UCSD-AML1 (cell line): Measurements from ENCODE around the gene LAMP5.

Experiments
- DNase-seq: peaks from one replicate; lab custom pipeline; 2025; ENCODE audit not compliant: unreplicated experiment; lab: John Stamatoyannopoulos, UW

The LAMP5 gene, protein sequence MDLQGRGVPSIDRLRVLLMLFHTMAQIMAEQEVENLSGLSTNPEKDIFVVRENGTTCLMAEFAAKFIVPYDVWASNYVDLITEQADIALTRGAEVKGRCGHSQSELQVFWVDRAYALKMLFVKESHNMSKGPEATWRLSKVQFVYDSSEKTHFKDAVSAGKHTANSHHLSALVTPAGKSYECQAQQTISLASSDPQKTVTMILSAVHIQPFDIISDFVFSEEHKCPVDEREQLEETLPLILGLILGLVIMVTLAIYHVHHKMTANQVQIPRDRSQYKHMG

GRCh38 chr20:9514461-9515213 lies at the start of gene LAMP5:
LAMP5 (plus strand) TSS chr20:9514590; CDS start chr20:9514853, 263 bp downstream.
- no peak for DNase-seq

DNA sequence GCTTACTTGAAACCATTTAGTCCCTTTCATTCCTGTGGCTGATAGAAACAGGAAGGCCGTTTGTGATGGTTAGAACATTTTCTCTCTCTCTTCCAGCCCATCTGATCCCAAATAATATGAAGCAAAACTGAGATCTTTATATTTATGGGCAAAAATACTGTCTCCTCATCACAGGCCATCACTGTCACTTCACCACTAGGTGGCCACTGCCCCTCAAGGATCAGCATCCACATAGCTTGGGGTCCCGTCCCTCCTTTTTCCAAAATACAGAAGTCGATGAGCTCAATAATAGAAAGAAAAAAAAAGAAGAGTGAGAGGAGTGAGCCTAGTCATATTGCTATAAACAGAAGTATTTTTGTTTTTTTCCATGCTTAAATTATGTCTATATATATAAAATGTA lies 46.4 kb upstream of the LAMP5 start:
- no peak for DNase-seq

DNA sequence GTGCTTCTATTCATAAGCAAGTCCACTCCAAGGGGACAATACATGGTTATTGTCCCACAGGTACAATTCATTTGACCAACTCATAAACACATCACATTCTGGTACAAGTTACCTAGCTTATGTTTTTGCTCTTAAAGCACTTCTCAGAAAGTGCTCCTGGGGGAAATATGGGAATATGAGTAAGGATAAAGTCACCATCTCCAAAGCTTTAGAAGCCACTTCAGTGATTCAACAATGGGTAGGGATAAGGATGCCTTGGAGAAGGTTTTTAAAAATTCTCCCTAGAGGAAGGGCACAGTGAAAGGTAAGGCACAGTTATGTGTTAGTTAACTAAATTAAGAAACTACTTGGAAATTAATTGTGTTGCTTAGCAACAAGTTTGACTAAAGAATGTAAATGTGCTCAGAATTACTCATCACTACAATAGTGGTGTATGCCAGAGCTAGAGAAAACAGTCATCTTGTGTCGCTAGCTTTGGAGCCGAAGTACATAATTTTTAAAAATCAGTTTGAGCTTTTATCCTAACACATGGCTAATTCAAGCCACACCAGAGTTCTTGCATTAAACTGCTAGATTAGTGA lies 39.5 kb upstream of the LAMP5 start:
- DNase-seq: no peak

DNA sequence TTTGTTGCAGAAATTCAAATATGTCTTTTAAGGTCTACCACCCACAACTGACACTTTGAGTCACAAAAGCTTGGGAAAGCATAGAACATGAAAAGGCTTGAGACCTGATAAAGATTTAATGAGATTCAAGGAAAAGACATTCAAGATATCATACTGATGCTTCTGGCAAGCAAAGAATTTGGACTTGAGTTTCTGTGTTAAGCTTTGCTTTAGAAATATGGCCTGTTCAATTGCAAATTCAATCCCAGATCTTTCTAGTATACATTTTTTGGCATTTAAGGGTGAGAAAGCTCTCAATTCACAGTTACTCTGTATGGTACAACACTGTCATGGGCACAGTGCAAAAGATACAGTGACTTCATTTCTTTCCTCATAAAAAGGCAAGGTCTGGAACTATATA lies 38.9 kb upstream of the LAMP5 start:
- no peak for DNase-seq

DNA sequence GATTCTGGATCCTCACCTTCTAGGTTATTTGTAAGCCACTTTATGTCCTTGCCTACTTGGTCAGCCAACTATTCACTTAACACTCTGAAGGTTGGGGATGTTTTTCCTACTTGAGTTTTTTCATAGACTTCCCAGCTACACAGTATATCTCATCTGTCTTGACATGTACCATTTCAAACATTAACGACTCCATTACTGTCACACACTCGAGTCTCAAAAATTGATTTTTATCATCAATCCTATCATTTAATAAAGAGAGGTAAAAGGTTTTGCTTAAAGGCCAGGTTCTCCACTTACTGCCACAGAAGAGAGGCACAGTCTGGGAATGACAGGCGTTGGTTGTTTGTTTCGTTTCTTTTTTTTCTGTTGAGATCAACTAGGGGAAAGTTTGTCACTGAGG lies 38.2 kb upstream of the LAMP5 start:
- DNase-seq: no peak

GRCh38 chr20:9476637-9477036 lies 37.8 kb upstream of the LAMP5 start:
- no peak for DNase-seq

DNA sequence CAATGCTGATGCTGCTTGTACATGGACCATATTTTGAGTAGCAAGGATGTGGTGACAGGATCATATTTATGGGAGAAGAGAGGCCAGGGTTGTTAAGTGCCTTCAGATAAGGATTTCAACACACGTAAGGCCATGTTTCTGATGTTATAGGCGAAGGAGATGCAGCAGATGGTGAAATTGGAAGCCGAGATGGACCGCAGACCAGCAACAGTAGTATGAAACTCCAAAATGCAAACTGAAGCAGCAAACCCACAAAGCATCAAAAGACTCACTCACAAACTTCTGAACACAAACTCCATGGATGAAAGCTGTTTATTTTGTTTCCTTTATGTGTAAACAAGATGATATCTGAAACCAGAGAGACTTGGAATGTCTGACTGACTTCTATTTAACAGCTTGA lies 35.6 kb upstream of the LAMP5 start:
- DNase-seq: no peak

DNA sequence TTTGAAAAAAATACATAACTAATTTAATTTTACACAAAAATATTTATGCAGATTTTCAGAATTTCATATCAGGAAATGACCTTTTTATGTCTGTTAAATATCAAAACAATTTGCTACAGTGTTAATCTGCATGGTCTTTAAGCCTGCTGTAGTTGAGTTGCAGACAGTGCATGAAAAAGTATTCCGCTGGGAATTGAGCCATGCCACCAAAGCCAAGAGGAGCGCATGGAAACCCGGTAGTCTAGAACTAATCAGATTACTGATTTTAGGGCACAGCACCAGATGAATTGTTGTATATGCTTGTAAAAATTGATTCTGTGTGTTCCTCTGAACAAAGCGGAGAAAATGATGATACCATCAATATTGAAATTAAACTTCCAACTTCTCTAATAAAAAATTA lies 34.3 kb upstream of the LAMP5 start:
- DNase-seq: no peak

DNA sequence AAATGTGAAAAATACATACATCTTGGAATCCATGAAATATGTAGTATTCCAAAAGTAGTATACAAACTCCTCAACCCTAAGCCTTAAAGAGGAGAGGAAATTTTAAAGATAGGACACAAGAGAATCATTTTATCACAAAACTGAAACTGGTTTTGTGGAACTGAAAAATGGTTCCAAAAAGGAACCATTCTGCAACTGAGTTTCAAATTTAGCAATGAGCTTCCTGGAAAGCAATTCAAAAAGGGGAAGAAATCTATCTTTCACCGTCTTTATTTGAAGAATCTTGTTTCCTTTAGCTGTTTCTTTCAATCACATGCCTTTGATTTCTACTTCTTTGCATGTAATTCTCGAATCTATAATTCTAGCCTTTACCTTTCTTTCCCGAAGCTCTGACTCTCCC lies 32.2 kb upstream of the LAMP5 start:
- no peak for DNase-seq

- no peak for DNase-seq
Measured at GRCh38 chr20:9483131-9483530, 31.3 kb upstream of the LAMP5 start.

DNA sequence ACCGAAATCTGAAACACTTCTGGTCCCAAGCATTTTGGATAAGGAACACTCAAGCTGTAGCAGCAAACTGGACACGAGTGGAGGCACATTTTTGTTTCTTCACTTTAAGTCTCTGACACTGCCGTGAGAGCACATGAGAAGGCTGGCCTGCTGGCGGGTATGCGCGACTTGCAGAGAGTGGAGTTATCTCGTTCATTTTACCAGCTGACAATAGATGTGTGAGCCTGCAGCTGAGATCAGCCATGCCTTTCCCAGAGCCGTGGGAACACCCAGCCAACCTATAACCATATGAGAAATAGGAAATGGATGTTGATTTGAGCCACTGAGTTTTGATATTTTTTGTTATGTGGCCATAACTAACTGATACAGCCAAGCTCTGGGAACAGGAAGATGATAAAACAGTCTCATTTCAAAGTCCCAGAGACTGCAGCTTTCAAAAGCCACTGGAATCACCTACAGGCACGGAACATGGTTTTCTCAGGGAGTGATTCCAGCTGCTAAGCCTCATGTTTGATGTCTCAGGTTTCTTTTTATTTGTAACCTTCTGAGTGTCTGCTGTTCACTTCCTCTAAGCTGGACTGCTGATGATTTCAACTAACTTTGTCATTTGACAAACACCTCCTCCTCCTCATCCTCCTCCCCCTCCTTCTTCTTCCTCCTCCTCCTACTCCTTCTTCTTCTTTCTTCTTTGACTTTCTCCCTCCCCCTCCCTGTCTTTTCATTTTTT lies 28.6 kb upstream of the LAMP5 start:
- no peak for DNase-seq

DNA sequence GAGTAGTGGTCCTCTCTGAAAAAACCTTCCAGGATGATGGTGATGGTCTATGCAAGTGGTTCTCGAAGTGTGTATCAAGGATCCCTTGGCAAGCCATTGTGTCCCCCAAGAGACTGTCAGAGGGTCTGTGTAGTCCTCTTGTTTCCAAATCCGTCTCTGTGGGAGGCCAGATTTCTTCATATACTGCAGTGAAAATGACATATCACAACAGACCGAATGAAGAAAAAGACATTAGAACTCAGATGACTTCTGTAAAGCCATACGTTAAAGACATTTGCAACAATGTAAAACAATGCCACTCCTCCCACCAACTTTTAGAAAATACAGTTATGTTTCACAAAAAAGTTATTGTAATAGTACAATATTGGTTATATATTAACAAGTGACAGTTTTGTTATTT lies 27.2 kb upstream of the LAMP5 start:
- DNase-seq: no peak

- no peak for DNase-seq
Measured at GRCh38 chr20:9488063-9488462, 26.3 kb upstream of the LAMP5 start.

- DNase-seq: no peak
Measured at GRCh38 chr20:9490161-9490560, 24.2 kb upstream of the LAMP5 start.

- no peak for DNase-seq
Measured at GRCh38 chr20:9490631-9491030, 23.8 kb upstream of the LAMP5 start.

DNA sequence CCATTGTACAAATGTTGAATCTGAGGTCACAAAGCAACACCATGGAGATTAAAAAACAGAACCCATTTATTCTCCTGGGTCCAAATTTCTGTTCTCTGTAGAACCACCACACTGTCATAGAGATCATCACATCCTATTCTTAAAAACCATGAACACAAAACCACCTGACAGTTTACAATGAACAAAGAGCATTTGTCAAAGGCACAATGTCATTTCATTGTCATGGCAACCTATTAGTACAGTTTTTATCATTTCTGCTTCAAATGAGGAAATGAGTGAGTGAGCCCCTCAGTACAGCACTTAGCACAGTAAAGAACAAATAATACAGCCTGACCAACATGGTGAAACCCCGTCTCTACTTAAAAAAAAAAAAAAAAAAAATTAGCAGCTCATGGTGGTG lies 23.1 kb upstream of the LAMP5 start:
- DNase-seq: no peak

DNA sequence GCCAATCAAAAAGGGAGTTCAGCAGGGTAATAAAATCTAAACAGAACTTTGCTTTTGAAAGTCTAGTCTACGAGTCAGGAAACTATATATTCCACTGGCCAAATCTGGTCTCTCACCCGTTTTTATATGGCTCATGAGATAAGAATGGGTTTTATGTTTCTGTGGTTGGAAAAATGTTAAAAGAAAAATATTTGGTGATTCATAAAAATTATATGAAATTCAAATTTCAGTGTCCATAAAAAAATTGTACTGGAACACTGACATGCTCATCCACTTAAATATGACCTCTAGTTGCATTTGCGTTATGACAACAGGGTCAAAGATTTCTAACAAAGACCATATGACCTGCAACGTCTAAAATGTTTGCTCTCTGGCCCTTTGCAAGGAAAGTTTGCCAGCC lies 22.3 kb upstream of the LAMP5 start:
- no peak for DNase-seq

DNA sequence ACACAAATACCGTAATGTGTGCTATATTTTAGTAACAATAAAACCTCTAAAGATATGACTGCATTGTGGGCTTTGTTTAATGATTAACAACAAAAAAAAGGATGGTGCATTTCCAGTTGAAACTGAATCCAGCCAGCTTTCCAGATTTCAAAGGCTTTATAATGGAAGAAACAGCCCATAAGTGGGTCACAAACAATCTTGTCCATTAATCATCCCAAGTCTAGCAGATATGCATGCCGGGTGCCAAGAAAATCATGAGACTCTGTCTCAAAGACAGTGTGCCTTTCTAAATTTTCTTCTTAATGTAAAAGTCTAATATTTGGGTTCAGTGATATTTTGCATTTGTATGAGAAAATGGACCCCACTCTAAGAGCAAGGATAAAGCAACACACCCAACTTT lies 20.6 kb upstream of the LAMP5 start:
- DNase-seq: no peak

DNA sequence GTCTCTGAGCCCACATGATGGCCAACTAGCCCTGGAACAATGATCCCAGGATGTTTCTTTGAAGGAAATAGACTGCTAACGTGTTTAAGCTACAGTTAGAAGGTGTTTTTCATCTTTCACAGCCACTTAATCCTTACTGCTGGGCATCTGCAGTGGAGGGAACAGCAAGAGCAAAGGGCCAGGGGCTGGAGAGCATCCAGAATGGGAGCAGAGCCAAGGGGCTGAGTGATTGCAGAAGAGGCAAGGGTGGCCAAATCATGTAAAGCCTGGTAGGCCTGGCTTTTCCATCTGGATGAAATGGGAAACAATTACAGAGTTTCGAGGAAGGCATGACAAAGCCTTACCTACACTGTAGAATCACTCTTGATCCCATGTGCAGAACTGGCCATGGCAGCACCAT lies 18.7 kb upstream of the LAMP5 start:
- no peak for DNase-seq

DNA sequence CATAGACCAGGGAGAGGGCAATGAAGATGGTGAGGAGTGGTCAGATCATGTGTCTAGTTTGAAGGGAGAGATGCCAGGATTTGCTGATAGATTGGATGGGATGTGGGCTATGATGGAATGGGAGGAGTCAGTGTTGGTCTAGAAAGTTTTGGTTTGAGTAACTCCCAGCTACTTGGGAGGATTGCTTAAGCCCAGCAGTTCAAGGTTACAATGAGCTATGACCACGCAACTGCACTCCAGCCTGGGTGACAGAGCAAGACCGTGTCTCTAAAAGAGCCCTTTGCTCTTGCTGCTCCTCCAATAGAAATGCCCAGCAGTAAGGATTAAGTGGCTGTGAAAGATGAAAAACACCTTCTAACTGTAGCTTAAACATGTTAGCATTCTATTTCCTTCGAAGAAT lies 18.2 kb upstream of the LAMP5 start:
- no peak for DNase-seq

DNA sequence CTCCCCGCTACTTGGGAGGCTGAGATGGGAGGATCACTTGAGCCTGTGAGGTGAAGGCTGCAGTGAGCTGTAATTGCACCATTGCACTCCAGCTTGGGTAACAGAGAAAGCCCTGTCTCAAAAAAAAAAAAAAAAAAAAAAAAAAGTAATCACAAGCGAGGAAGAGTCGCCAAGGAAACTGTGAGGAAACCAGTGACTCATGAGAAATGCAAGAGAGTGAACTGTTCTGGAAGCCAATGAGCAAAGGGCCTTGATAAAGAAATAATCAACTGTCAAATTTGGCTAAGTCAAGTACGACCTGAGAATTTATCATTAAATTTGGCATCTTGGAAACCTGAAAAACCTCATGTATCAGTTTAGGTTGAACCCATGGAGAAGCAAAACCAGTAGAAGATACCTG lies 16.1 kb upstream of the LAMP5 start:
- DNase-seq: no peak
